Astrocyte (in vitro differentiated cells and primary cell): Measurements from ENCODE around the gene FGF1. TPM values are rescaled to one million over a fixed set of nuclear protein-coding genes. Genes with fewer than 3 reads are reported as not detected.
A peak's percentile ranks its signal among the peaks of the same experiment; 100 is the strongest.

ENCODE experiments used
- DNase-seq: peaks from one replicate; pipeline ENCODE4 v3.0.0-alpha.2; 2010; ENCODE audit warnings: low read depth
- FAIRE-seq: peaks from 2 replicates; lab custom pipeline; 2011; peaks lifted over from hg19 to GRCh38; lab: Jason Lieb, UNC
- H2AFZ ChIP-seq: 2 replicates; pipeline ENCODE4 v1.6.0; 2012; ENCODE audit warnings: low read depth, low read length, inconsistent platforms
- H3K27ac ChIP-seq: 2 replicates; pipeline ENCODE4 v1.5.1; 2011; ENCODE audit warnings: low read depth, low read length, inconsistent platforms
- H3K27me3 ChIP-seq: 2 replicates; pipeline ENCODE4 v1.6.0; 2011; ENCODE audit warnings: low read length, inconsistent platforms; ENCODE audit not compliant: insufficient read depth
- H3K36me3 ChIP-seq: 2 replicates; pipeline ENCODE4 v1.5.1; 2011; ENCODE audit warnings: low read length, inconsistent platforms; ENCODE audit not compliant: insufficient read depth
- H3K4me1 ChIP-seq: 2 replicates; pipeline ENCODE4 v1.5.1; 2011; ENCODE audit warnings: low read length, inconsistent platforms; ENCODE audit not compliant: insufficient read depth
- H3K4me2 ChIP-seq: 2 replicates; pipeline ENCODE4 v1.6.0; 2012; ENCODE audit warnings: low read length, inconsistent platforms
- H3K4me3 ChIP-seq: 2 replicates; pipeline ENCODE4 v1.5.1; 2011; ENCODE audit warnings: low read depth, mild to moderate bottlenecking, low read length, inconsistent platforms; ENCODE audit not compliant: insufficient read depth
- H3K79me2 ChIP-seq: 2 replicates; pipeline ENCODE4 v1.6.0; 2012; ENCODE audit warnings: mild to moderate bottlenecking, low read length, inconsistent platforms; ENCODE audit not compliant: insufficient read depth
- H3K9ac ChIP-seq: 2 replicates; pipeline ENCODE4 v1.6.0; 2012; ENCODE audit warnings: mild to moderate bottlenecking, low read length, inconsistent platforms
- H3K9me3 ChIP-seq: 2 replicates; pipeline ENCODE4 v1.5.1; 2012; ENCODE audit warnings: low read depth, mild to moderate bottlenecking, low read length, inconsistent platforms; ENCODE audit not compliant: insufficient read depth
- H4K20me1 ChIP-seq: 2 replicates; pipeline ENCODE4 v1.6.0; 2012; ENCODE audit warnings: low read length, inconsistent platforms; ENCODE audit not compliant: insufficient read depth
- H3K27ac Mint-ChIP-seq: one replicate; pipeline ENCODE4 v1.8.0; 2021; ENCODE audit warnings: mild to moderate bottlenecking, mixed read lengths; ENCODE audit not compliant: unreplicated experiment
- H3K27me3 Mint-ChIP-seq: one replicate; pipeline ENCODE4 v1.8.0; 2021; ENCODE audit warnings: low read depth, mixed read lengths; ENCODE audit not compliant: unreplicated experiment
- H3K36me3 Mint-ChIP-seq: one replicate; pipeline ENCODE4 v1.8.0; 2021; ENCODE audit warnings: low read depth, mixed read lengths; ENCODE audit not compliant: unreplicated experiment
- H3K4me1 Mint-ChIP-seq: one replicate; pipeline ENCODE4 v1.8.0; 2021; ENCODE audit warnings: low read depth, mixed read lengths; ENCODE audit not compliant: unreplicated experiment
- H3K4me3 Mint-ChIP-seq: one replicate; pipeline ENCODE4 v1.8.0; 2021; ENCODE audit warnings: mild to moderate bottlenecking, moderate library complexity, mixed read lengths; ENCODE audit not compliant: unreplicated experiment
- H3K9me3 Mint-ChIP-seq: one replicate; pipeline ENCODE4 v1.8.0; 2021; ENCODE audit warnings: mild to moderate bottlenecking, mixed read lengths; ENCODE audit not compliant: unreplicated experiment
- CTCF ChIP-seq: IDR thresholded peaks from 2 replicates; pipeline ENCODE4 v1.5.1; 2011; ENCODE audit warnings: low read depth, mild to moderate bottlenecking, inconsistent platforms, low read length, moderate library complexity; ENCODE audit not compliant: insufficient read depth
- EZH2 ChIP-seq: IDR thresholded peaks from 2 replicates; pipeline ENCODE4 v1.6.1; 2012; ENCODE audit warnings: mild to moderate bottlenecking, low read length, inconsistent platforms; ENCODE audit not compliant: insufficient read depth
- total RNA-seq: library from RNA; stranded (reverse); gene quantifications from 2 replicates; pipeline ENCODE4 v1.2.1, GENCODE V29; 2021

Gene FGF1
- total RNA-seq, 1 donor from 2014 or later, result 70.9 TPM

- Histone ChIP-seq H3K4me3 (no peak overlapping the region), H3K27me3 (no peaks in the 10 kb centered on the region), H3K4me1 (peaks cover 5% of the 10 kb centered on the region), H3K9me3 (no peaks in the 10 kb centered on the region), H3K9ac (no peak overlapping the region), H2AFZ (no peak overlapping the region), H3K4me2 (no peak overlapping the region), H3K79me2 (no peaks in the 10 kb centered on the region), H4K20me1 (no peaks in the 10 kb centered on the region), H3K27ac (no peak overlapping the region), H3K36me3 (no peaks in the 10 kb centered on the region)
- Mint-ChIP-seq H3K27ac (no peak overlapping the region), H3K27me3 (no peaks in the 10 kb centered on the region), H3K36me3 (peaks cover 10% of the 10 kb centered on the region), H3K4me3 (no peak overlapping the region), H3K4me1 (peaks cover 12% of the 10 kb centered on the region), H3K9me3 (no peaks in the 10 kb centered on the region)
- DNase-seq (no peak), FAIRE-seq (no peak)
- no peak for TF ChIP-seq EZH2
- no peak for TF ChIP-seq CTCF
These were observed 77.8 kb downstream of the FGF1 start for GRCh38 chr5:142608081-142608480.

- no peak for FAIRE-seq
- no peak for DNase-seq
- no peaks in the 10 kb centered on the region for H4K20me1 ChIP-seq
- H3K9me3 Mint-ChIP-seq, result no peaks in the 10 kb centered on the region
- no peaks in the 10 kb centered on the region for H3K36me3 ChIP-seq
- H3K27me3 Mint-ChIP-seq, result no peaks in the 10 kb centered on the region
- H3K79me2 ChIP-seq, result no peaks in the 10 kb centered on the region
- no peak overlapping the region for H3K4me2 ChIP-seq
- peak overlapping the region; percentile 23 for H3K27ac Mint-ChIP-seq
- H3K27me3 ChIP-seq, result no peaks in the 10 kb centered on the region
- peaks cover 17% of the 10 kb centered on the region for H3K4me1 ChIP-seq
- peaks cover 31% of the 10 kb centered on the region for H3K4me1 Mint-ChIP-seq
- H3K9ac ChIP-seq, result no peak overlapping the region
- H3K4me3 ChIP-seq, result no peak overlapping the region
- no peak overlapping the region for H3K4me3 Mint-ChIP-seq
- peaks cover 10% of the 10 kb centered on the region for H3K36me3 Mint-ChIP-seq
- no peak overlapping the region for H2AFZ ChIP-seq
- H3K9me3 ChIP-seq, result no peaks in the 10 kb centered on the region
- TF ChIP-seq CTCF (no peak), EZH2 (no peak)
- no peak overlapping the region for H3K27ac ChIP-seq
These were observed 80.3 kb downstream of the FGF1 start for GRCh38 chr5:142605611-142606010.

GRCh38 chr5:142602720-142603245 is 83.1 kb downstream of the FGF1 start:
- H3K9me3 Mint-ChIP-seq, result no peaks in the 10 kb centered on the region
- FAIRE-seq (no peak), DNase-seq (no peak)
- no peaks in the 10 kb centered on the region for H4K20me1 ChIP-seq
- no peak overlapping the region for H3K9ac ChIP-seq
- no peak overlapping the region for H2AFZ ChIP-seq
- no peak overlapping the region for H3K27ac ChIP-seq
- H3K79me2 ChIP-seq, result no peaks in the 10 kb centered on the region
- no peak for TF ChIP-seq CTCF
- TF ChIP-seq EZH2, result no peak
- no peaks in the 10 kb centered on the region for H3K36me3 ChIP-seq
- no peak overlapping the region for H3K4me3 ChIP-seq
- no peak overlapping the region for H3K27ac Mint-ChIP-seq
- no peaks in the 10 kb centered on the region for H3K27me3 Mint-ChIP-seq
- H3K4me1 ChIP-seq, result peaks cover 36% of the 10 kb centered on the region
- no peaks in the 10 kb centered on the region for H3K27me3 ChIP-seq
- H3K36me3 Mint-ChIP-seq, result peaks cover 8% of the 10 kb centered on the region
- H3K9me3 ChIP-seq, result no peaks in the 10 kb centered on the region
- no peak overlapping the region for H3K4me3 Mint-ChIP-seq
- peaks cover 52% of the 10 kb centered on the region for H3K4me1 Mint-ChIP-seq
- no peak overlapping the region for H3K4me2 ChIP-seq
